Measurements from ENCODE around the gene EML4. TPM values are rescaled to one million over a fixed set of nuclear protein-coding genes. Genes with fewer than 3 reads are reported as not detected.

The EML4 gene
- total and polyA plus RNA-seq, 2 of the 13 experiments (the other 11 are each of a cell fraction or from before 2014, with no cell fraction given), result 243 to 476 TPM

DNA sequence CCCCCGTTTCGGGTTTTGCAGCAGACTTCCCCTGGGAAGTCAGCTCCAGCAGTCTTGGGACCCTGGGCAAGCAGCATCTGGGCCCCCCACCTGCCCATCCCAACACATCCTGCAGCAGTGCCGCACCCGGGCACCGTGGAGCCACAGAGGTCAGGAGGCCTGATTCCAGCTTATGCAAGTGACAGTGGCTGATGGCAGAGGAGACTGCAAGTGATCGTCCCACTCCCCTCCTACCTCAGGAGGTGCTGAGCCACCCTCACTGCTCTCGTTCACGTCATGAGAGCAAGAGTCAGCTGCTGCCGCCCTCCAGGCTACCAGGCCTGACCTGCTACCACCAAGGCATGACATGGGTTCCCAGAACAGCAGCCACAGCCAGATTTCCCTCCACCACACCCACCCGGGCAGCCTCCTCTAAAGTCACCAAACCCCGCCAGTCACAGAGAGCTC lies 173.7 kb downstream of the EML4 start (continued):
- TF ChIP-seq FOXP4 (CRISPR knock-in tag; IDR thresholded peaks at IDR 0.05), result no peak
- TF ChIP-seq, protein P1, sequence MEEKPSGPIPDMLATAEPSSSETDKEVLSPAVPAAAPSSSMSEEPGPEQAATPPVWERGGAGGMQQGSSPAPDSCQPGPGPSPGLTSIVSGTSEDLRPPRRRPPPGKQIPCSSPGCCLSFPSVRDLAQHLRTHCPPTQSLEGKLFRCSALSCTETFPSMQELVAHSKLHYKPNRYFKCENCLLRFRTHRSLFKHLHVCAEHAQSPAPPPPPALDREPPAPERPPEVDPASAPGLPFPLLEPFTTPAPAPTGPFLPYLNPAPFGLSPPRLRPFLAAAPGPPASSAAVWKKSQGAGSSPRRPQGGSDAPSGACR (CRISPR knock-in tag; IDR thresholded peaks at IDR 0.05), result no peak
- no peak for TF ChIP-seq STAT5B (CRISPR knock-in tag; IDR thresholded peaks at IDR 0.05)
- no peak for TF ChIP-seq ZNF441 (CRISPR knock-in tag; IDR thresholded peaks at IDR 0.05; ENCODE audit: borderline replicate concordance)
- no peak for TF ChIP-seq ZNF17 (CRISPR knock-in tag; IDR thresholded peaks at IDR 0.05)
- no peak for TF ChIP-seq ZNF326 (CRISPR knock-in tag; IDR thresholded peaks at IDR 0.05; ENCODE audit: borderline replicate concordance)
- TF ChIP-seq, protein P2, sequence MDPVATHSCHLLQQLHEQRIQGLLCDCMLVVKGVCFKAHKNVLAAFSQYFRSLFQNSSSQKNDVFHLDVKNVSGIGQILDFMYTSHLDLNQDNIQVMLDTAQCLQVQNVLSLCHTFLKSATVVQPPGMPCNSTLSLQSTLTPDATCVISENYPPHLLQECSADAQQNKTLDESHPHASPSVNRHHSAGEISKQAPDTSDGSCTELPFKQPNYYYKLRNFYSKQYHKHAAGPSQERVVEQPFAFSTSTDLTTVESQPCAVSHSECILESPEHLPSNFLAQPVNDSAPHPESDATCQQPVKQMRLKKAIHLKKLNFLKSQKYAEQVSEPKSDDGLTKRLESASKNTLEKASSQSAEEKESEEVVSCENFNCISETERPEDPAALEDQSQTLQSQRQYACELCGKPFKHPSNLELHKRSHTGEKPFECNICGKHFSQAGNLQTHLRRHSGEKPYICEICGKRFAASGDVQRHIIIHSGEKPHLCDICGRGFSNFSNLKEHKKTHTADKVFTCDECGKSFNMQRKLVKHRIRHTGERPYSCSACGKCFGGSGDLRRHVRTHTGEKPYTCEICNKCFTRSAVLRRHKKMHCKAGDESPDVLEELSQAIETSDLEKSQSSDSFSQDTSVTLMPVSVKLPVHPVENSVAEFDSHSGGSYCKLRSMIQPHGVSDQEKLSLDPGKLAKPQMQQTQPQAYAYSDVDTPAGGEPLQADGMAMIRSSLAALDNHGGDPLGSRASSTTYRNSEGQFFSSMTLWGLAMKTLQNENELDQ (CRISPR knock-in tag; IDR thresholded peaks at IDR 0.05; ENCODE audit: borderline replicate concordance), result no peak
- TF ChIP-seq ZBTB33 (CRISPR knock-in tag; IDR thresholded peaks at IDR 0.05), result no peak
- TF ChIP-seq ZNF552 (CRISPR knock-in tag; IDR thresholded peaks at IDR 0.05; ENCODE audit: borderline replicate concordance), result no peak
- TF ChIP-seq ZNF329 (CRISPR knock-in tag; IDR thresholded peaks at IDR 0.05; ENCODE audit: low read depth), result 0 out of 2 replicates have a peak, but pooled peaks have one; percentile 10
- TF ChIP-seq ZNF660 (CRISPR knock-in tag; IDR thresholded peaks at IDR 0.05; ENCODE audit: borderline replicate concordance, low read depth), result no peak
- TF ChIP-seq PAX8 (CRISPR knock-in tag; IDR thresholded peaks at IDR 0.05; ENCODE audit: borderline replicate concordance), result no peak
- no peak for TF ChIP-seq MTF1 (CRISPR knock-in tag; IDR thresholded peaks at IDR 0.05)
- no peak for TF ChIP-seq HCFC1 (IDR thresholded peaks at IDR 0.05; ENCODE audit: low read depth, low read length)
- TF ChIP-seq ZNF333 (CRISPR knock-in tag; IDR thresholded peaks at IDR 0.05; ENCODE audit: borderline replicate concordance), result no peak
- TF ChIP-seq ZNF230 (CRISPR knock-in tag; IDR thresholded peaks at IDR 0.05), result no peak
- TF ChIP-seq RNF2 (conservative IDR thresholded peaks at IDR 0.05; ENCODE audit: low read depth), result no peak
- no peak for TF ChIP-seq TRIM24 (CRISPR knock-in tag; IDR thresholded peaks at IDR 0.05)
- TF ChIP-seq ATAD3A (CRISPR knock-in tag; IDR thresholded peaks at IDR 0.05), result no peak
- no peak for TF ChIP-seq ZNF704 (CRISPR knock-in tag; IDR thresholded peaks at IDR 0.05; ENCODE audit: borderline replicate concordance)

All from HepG2 (cell line).